Neural cell (in vitro differentiated cells): ENCODE results near the gene STXBP5. TPM values are rescaled to one million over a fixed set of nuclear protein-coding genes. Genes with fewer than 3 reads are reported as not detected.

Source experiments
- H2AFZ ChIP-seq: fragments of 200-600, 300-800 bp; sonication (generic), shearing (Covaris generic); 2 replicates; pipeline ENCODE4 v1.6.0; 2014; ENCODE audit warnings: low read depth, mild to moderate bottlenecking, antibody characterized with exemption, low read length, moderate library complexity
- H3F3A ChIP-seq: fragments of 200-600 bp; shearing (Covaris generic); 2 replicates; pipeline ENCODE4 v1.6.1; 2016; ENCODE audit warnings: mild to moderate bottlenecking, moderate library complexity, mixed read lengths, antibody characterized with exemption, low read length; ENCODE audit not compliant: insufficient read depth, poor library complexity, severe bottlenecking
- H3K27ac ChIP-seq: fragments of 200-600, 300-800 bp; sonication (generic), shearing (Covaris generic); 2 replicates; pipeline ENCODE4 v1.5.1; 2014; ENCODE audit warnings: mild to moderate bottlenecking, low read length, moderate library complexity
- H3K27me3 ChIP-seq: fragments of 300-800, 200-600 bp; sonication (generic), shearing (Covaris generic); 2 replicates; pipeline ENCODE4 v1.6.0; 2014; ENCODE audit warnings: mild to moderate bottlenecking, low read depth, low read length, moderate library complexity; ENCODE audit not compliant: insufficient read depth
- H3K36me3 ChIP-seq: fragments of 300-800, 200-600 bp; sonication (generic), shearing (Covaris generic); 2 replicates; pipeline ENCODE4 v1.5.1; 2014; ENCODE audit warnings: mild to moderate bottlenecking, antibody characterized with exemption, low read length, moderate library complexity; ENCODE audit not compliant: insufficient read depth
- H3K4me2 ChIP-seq: fragments of 300-800, 200-600 bp; sonication (generic), shearing (Covaris generic); 2 replicates; pipeline ENCODE4 v1.6.0; 2014; ENCODE audit warnings: mild to moderate bottlenecking, low read length
- H3K4me3 ChIP-seq: fragments of 300-800, 200-600 bp; sonication (generic), shearing (Covaris generic); 2 replicates; pipeline ENCODE4 v1.5.1; 2014; ENCODE audit warnings: mild to moderate bottlenecking, low read length, moderate library complexity
- H3K79me2 ChIP-seq: fragments of 200-600 bp; shearing (Covaris generic); replicated peaks from 2 replicates; pipeline ENCODE4 v1.6.0; 2014; ENCODE audit warnings: mild to moderate bottlenecking, low read length, moderate library complexity; ENCODE audit not compliant: insufficient read depth
- H3K9ac ChIP-seq: fragments of 300-800, 200-600 bp; sonication (generic), shearing (Covaris generic); 2 replicates; pipeline ENCODE4 v1.6.1; 2016; ENCODE audit warnings: mild to moderate bottlenecking, low read length, mixed read lengths
- H3K9me2 ChIP-seq: fragments of 200-600 bp; shearing (Covaris generic); 2 replicates; pipeline ENCODE4 v1.6.1; 2016; ENCODE audit warnings: mild to moderate bottlenecking, low read length, mixed read lengths; ENCODE audit not compliant: insufficient read depth
- H3K9me3 ChIP-seq: fragments of 200-600, 300-800 bp; sonication (generic), shearing (Covaris generic); 2 replicates; pipeline ENCODE4 v1.6.1; 2016; ENCODE audit warnings: mild to moderate bottlenecking, mixed run types, low read length, moderate library complexity, mixed read lengths
- H4K20me1 ChIP-seq: fragments of 200-600 bp; shearing (Covaris generic); 2 replicates; pipeline ENCODE4 v1.6.1; 2016; ENCODE audit warnings: mild to moderate bottlenecking, mixed run types; ENCODE audit not compliant: insufficient read depth
- EP300 ChIP-seq: fragments of 450-650 bp; conservative IDR thresholded peaks from 2 replicates; pipeline ENCODE4 v1.6.1; 2014; ENCODE audit warnings: antibody characterized with exemption, mild to moderate bottlenecking, moderate library complexity; ENCODE audit not compliant: poor library complexity, severe bottlenecking
- EZH2 ChIP-seq: fragments of 200-600, 300-800 bp; shearing (Covaris generic), sonication (generic); IDR thresholded peaks from 2 replicates; pipeline ENCODE4 v1.6.1; 2014; ENCODE audit warnings: antibody characterized with exemption, low read length, borderline replicate concordance, mild to moderate bottlenecking; ENCODE audit not compliant: insufficient read depth, poor library complexity, severe bottlenecking
- MXI1 ChIP-seq: fragments of 450-650 bp; conservative IDR thresholded peaks from 2 replicates; pipeline ENCODE4 v1.6.1; 2014; ENCODE audit warnings: antibody characterized with exemption, mild to moderate bottlenecking; ENCODE audit not compliant: poor library complexity, severe bottlenecking
- POLR2AphosphoS5 ChIP-seq: IDR thresholded peaks from 2 replicates; pipeline ENCODE4 v1.6.1; 2012
- RAD21 ChIP-seq: fragments of 450-650 bp; conservative IDR thresholded peaks from 2 replicates; pipeline ENCODE4 v1.6.1; 2014; ENCODE audit warnings: antibody characterized with exemption, mild to moderate bottlenecking, moderate library complexity
- SMC3 ChIP-seq: fragments of 450-650 bp; conservative IDR thresholded peaks from 2 replicates; pipeline ENCODE4 v1.6.1; 2014; ENCODE audit warnings: antibody characterized with exemption, mild to moderate bottlenecking, moderate library complexity; ENCODE audit not compliant: poor library complexity
- TAF1 ChIP-seq: IDR thresholded peaks from 2 replicates; pipeline ENCODE4 v1.6.1; 2012; ENCODE audit warnings: low read depth
- polyA plus RNA-seq: library from polyadenylated mRNA; depleted of rRNA; stranded (reverse); fragments of >200 nt; gene quantifications from 2 replicates; pipeline ENCODE4 v1.2.3, GENCODE V29; 2014
- TF ChIP-seq, protein P1 (sequence below): IDR thresholded peaks from 2 replicates; pipeline ENCODE4 v1.6.1; 2012; ENCODE audit warnings: borderline replicate concordance
- TF ChIP-seq, protein P2 (sequence below): fragments of 450-650 bp; IDR thresholded peaks from 2 replicates; pipeline ENCODE4 v1.5.1; 2014; ENCODE audit warnings: antibody characterized with exemption, mild to moderate bottlenecking, moderate library complexity; ENCODE audit not compliant: poor library complexity, severe bottlenecking

STXBP5 gene
- polyA plus RNA-seq, 1 donor from 2014 or later: 56.4 TPM

- H3K4me2 ChIP-seq: peak overlapping the region; percentile 98
- H3K27ac ChIP-seq: no peak overlapping the region
Measured at GRCh38 chr6:147205690-147206600, 1.7 kb downstream of the STXBP5 start.

GRCh38 chr6:147207351-147207750 is 3.1 kb downstream of the STXBP5 start:
- Histone ChIP-seq H3K27ac (no peak overlapping the region), H3K4me2 (peak overlapping the region; percentile 98), H3K9ac (no peak overlapping the region), H4K20me1 (peaks cover 3% of the 10 kb centered on the region), H2AFZ (no peak overlapping the region), H3K9me3 (no peaks in the 10 kb centered on the region), H3K79me2 (peaks cover 58% of the 10 kb centered on the region), H3K36me3 (no peaks in the 10 kb centered on the region), H3K9me2 (no peaks in the 10 kb centered on the region), H3K4me3 (peak overlapping the region; percentile 85), H3K27me3 (no peaks in the 10 kb centered on the region), H3F3A (no peaks in the 10 kb centered on the region)
- no peak for TF ChIP-seq POLR2AphosphoS5
- TF ChIP-seq EP300: no peak
- TF ChIP-seq EZH2: no peak
- TF ChIP-seq, protein P1, sequence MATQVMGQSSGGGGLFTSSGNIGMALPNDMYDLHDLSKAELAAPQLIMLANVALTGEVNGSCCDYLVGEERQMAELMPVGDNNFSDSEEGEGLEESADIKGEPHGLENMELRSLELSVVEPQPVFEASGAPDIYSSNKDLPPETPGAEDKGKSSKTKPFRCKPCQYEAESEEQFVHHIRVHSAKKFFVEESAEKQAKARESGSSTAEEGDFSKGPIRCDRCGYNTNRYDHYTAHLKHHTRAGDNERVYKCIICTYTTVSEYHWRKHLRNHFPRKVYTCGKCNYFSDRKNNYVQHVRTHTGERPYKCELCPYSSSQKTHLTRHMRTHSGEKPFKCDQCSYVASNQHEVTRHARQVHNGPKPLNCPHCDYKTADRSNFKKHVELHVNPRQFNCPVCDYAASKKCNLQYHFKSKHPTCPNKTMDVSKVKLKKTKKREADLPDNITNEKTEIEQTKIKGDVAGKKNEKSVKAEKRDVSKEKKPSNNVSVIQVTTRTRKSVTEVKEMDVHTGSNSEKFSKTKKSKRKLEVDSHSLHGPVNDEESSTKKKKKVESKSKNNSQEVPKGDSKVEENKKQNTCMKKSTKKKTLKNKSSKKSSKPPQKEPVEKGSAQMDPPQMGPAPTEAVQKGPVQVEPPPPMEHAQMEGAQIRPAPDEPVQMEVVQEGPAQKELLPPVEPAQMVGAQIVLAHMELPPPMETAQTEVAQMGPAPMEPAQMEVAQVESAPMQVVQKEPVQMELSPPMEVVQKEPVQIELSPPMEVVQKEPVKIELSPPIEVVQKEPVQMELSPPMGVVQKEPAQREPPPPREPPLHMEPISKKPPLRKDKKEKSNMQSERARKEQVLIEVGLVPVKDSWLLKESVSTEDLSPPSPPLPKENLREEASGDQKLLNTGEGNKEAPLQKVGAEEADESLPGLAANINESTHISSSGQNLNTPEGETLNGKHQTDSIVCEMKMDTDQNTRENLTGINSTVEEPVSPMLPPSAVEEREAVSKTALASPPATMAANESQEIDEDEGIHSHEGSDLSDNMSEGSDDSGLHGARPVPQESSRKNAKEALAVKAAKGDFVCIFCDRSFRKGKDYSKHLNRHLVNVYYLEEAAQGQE: no peak
- TF ChIP-seq, protein P2, sequence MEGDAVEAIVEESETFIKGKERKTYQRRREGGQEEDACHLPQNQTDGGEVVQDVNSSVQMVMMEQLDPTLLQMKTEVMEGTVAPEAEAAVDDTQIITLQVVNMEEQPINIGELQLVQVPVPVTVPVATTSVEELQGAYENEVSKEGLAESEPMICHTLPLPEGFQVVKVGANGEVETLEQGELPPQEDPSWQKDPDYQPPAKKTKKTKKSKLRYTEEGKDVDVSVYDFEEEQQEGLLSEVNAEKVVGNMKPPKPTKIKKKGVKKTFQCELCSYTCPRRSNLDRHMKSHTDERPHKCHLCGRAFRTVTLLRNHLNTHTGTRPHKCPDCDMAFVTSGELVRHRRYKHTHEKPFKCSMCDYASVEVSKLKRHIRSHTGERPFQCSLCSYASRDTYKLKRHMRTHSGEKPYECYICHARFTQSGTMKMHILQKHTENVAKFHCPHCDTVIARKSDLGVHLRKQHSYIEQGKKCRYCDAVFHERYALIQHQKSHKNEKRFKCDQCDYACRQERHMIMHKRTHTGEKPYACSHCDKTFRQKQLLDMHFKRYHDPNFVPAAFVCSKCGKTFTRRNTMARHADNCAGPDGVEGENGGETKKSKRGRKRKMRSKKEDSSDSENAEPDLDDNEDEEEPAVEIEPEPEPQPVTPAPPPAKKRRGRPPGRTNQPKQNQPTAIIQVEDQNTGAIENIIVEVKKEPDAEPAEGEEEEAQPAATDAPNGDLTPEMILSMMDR: no peak
- TF ChIP-seq RAD21: no peak
- TF ChIP-seq TAF1: no peak
- TF ChIP-seq MXI1: no peak

More at GRCh38 chr6:147205690-147206600, 1.7 kb downstream of the STXBP5 start:
- Histone ChIP-seq H3K79me2 (peaks cover 58% of the 10 kb centered on the region), H3K9ac (peak overlapping the region; percentile 92), H4K20me1 (peaks cover 3% of the 10 kb centered on the region), H3K4me3 (peak overlapping the region; percentile 85), H3K9me2 (no peaks in the 10 kb centered on the region), H3K9me3 (no peaks in the 10 kb centered on the region), H3F3A (no peaks in the 10 kb centered on the region), H3K36me3 (no peaks in the 10 kb centered on the region), H2AFZ (no peak overlapping the region), H3K27me3 (no peaks in the 10 kb centered on the region)
- no peak for TF ChIP-seq RAD21
- TF ChIP-seq MXI1: no peak
- TF ChIP-seq TAF1: no peak
- no peak for TF ChIP-seq SMC3
- TF ChIP-seq EZH2: no peak
- no peak for TF ChIP-seq POLR2AphosphoS5
- TF ChIP-seq, protein P2: no peak
- TF ChIP-seq, protein P1: no peak
- no peak for TF ChIP-seq EP300
